Erythroblast (primary cell): ENCODE results near the gene ZNF592.

ENCODE experiments used
- DNase-seq, 2 experiments: peaks; one replicate each; lab custom pipeline; 2025; lab: John Stamatoyannopoulos, UW
- GATA1 ChIP-seq: IDR thresholded peaks from 2 replicates; pipeline ENCODE4 v1.6.1; 2011; ENCODE audit warnings: low read depth, mild to moderate bottlenecking, control low read depth, low read length, moderate library complexity
- POLR2A ChIP-seq: IDR thresholded peaks from 2 replicates; pipeline ENCODE4 v1.6.1; 2011; ENCODE audit warnings: mild to moderate bottlenecking, low read length

ZNF592 gene

GRCh38 chr15:84830036-84830435 lies 81.6 kb downstream of the ZNF592 start:
- TF ChIP-seq POLR2A, result no peak
- no peak for TF ChIP-seq GATA1
- no peak for DNase-seq

DNA sequence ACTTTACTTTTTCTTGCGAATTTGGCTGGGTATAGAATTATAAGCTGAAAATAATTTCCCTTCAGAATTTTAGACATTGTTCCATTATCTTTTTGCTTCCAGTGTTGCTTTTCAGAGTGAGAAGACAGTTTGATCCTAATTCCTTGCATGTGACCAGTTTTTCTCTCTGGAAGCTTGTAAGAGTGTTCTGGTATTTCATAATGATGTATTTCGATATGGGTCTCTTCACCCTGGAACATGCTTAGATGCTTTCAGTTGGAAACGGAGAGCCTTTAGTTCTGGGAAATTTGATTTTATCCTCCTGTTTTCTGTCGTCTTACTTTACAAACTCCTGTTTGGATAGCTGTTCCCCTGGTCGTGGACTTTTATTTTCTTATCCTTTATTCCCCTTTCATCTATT lies 82.6 kb downstream of the ZNF592 start:
- no peak for TF ChIP-seq GATA1
- TF ChIP-seq POLR2A, result no peak
- no peak for DNase-seq

- TF ChIP-seq POLR2A (no peak), GATA1 (no peak)
- DNase-seq, result no peak
Measured at GRCh38 chr15:84831613-84832012, 83.2 kb downstream of the ZNF592 start.

GRCh38 chr15:84832448-84833040 lies 84.2 kb downstream of the ZNF592 start:
- DNase-seq, result no peak
- TF ChIP-seq GATA1 (no peak), POLR2A (no peak)

DNA sequence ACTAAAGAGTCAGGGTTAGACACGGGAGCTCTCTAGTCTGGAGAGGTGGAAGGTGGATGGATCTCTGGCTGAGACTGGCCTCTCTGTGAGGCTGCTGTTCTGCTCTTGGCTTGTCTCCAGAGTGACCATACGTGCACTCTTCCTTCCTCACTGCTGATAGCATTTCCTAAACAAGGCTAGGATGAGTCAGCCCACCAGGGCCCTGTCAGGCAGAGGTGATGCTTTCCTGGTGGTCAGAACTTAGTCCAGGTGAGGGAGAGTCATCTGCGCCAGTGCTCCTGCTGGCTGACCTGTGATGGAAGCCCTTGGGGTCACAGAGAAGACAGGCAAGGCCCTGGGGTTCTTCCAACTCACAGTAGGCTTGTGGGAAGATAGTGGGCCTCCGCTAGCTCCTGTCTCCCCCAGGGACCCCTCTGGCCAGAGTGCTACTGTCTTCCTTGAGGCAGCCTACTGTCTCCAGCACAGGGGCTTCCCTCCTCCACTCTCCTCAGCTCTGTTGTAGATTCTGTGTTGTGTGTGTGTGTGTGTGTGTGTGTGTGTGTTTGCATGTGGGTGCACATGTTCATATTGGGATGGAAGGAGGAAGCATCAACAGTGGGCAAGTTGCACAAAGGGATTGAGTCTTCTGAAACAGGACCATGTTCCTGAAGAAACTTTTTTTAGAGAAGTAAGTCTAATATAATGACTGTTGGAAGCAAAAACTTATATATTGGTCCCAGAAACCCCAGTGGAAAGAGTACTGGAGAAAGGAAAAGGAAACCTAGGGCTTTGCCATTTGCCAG lies 85.2 kb downstream of the ZNF592 start:
- DNase-seq, result no peak
- TF ChIP-seq POLR2A (no peak), GATA1 (no peak)

GRCh38 chr15:84834229-84834955 lies 86.0 kb downstream of the ZNF592 start:
- DNase-seq, result no peak
- no peak for TF ChIP-seq POLR2A
- TF ChIP-seq GATA1, result no peak

DNA sequence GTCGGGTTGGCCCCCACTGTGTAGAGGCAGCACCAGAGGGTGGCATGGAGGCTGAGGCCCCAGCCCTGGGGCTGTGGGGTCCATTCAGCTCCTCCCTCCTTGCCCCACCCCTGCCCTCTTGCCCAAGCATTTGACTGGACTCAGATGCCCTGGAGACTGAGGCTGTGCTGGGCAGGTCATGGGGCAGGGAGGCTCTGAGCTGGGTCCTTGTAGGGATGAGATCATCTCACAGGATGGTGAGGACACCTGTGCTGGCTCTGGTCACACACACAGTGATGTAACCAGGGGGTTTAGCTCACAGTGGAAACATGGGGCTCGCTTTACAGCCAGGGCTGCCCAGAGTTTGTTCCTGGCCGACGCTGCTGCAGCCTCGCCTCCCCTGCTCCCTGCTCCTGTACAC lies 86.6 kb downstream of the ZNF592 start:
- TF ChIP-seq GATA1 (no peak), POLR2A (no peak)
- no peak for DNase-seq

GRCh38 chr15:84835661-84836337 lies 87.4 kb downstream of the ZNF592 start:
- no peak for DNase-seq

DNA sequence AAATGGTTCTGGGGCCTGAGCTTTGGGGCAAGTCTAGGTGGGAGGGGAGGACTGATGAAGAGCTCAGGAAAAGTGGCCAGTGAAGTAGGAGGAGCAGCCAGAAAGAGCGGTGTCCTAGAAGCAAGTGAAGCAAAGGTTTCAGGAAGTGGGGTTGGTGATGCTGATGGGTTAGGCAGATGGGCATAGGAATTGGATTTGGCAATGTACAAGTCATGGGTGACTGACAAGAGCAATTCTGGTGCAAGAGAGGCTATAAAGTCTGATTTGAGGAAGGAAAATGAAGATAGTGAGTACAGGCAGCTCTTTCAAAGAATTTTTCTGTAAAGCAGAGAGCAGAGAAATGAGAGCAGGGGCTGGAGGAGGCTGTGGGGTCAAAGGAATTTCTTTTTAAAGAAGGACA lies 88.5 kb downstream of the ZNF592 start:
- TF ChIP-seq POLR2A, result no peak
- TF ChIP-seq GATA1, result no peak
- DNase-seq, result no peak

More at GRCh38 chr15:84835661-84836337, 87.4 kb downstream of the ZNF592 start:
- TF ChIP-seq GATA1 (no peak), POLR2A (no peak)

- DNase-seq, result no peak
- TF ChIP-seq POLR2A, result no peak
- TF ChIP-seq GATA1, result no peak
Measured at GRCh38 chr15:84839714-84840113, 91.3 kb downstream of the ZNF592 start.

GRCh38 chr15:84840255-84840654 lies 91.9 kb downstream of the ZNF592 start:
- no peak for TF ChIP-seq GATA1
- TF ChIP-seq POLR2A, result no peak
- DNase-seq, result no peak

DNA sequence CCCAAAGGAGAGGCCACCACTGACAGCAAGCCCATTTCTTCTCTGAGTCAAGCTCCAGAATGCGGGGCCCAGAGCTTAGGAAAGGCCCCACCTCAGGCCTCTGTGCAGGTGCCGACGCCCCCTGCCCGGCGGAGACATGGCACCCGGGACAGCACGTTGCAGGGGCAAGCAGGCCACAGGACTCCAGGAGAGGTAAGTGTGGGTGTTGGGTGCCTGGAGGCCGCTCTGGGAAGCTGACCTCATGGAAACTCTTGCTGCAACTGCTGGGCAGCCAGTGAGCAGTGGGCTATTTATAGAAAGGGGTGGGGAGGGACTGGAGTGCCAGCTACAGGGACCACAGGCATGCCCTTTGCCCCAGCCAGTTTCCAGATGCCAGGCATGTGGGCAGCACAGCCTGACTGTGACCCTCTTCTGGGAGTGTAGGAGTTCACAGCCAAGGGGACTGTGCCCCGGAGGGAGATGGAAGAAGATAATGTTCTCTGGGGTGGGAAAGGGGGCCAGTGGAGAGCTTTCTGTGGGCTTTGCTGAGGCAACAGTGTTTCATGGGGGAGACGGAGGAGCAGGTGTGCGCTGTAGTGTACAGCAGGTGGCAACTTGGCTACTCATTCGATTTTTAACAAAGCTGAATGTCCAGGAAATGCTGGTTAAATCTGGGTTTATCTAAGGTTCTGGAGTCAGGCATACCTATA lies 92.5 kb downstream of the ZNF592 start:
- no peak for DNase-seq
- TF ChIP-seq POLR2A (no peak), GATA1 (no peak)

DNA sequence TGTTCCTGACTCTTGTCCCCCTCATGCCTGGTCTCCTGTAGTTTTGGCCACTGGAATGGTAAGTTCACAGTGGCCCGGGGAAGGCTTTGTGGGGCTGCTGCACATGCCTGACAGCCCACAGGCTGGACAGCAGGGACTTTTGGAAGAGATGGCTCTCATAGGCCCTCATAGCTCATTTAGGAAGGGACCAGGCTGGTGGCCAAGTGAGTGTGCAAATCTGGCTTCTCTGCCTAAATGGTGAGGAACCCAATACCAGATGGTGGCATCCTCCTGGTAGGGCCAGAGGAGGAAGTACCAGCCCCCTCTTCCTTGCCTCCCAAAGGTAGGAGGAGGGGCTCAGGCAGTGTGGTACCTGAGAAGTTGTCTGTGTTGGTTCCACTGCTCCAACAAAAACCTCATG lies 94.4 kb downstream of the ZNF592 start:
- TF ChIP-seq POLR2A (no peak), GATA1 (no peak)

More for the DNA sequence above, 94.4 kb downstream of the ZNF592 start:
- DNase-seq, result no peak
